ENCODE data around the gene NRCAM.
"Not testable (repeated sequence)": the region's sequence is repeated elsewhere in the genome, so short reads cannot be mapped to it uniquely, and the experiment has no call there.

Gene NRCAM

GRCh38 chr7:108270385-108271015, 185.7 kb downstream of the NRCAM start:
- DNase-seq: no peak

- no peak for DNase-seq
Measured at GRCh38 chr7:108268200-108268820, 187.9 kb downstream of the NRCAM start.

DNA sequence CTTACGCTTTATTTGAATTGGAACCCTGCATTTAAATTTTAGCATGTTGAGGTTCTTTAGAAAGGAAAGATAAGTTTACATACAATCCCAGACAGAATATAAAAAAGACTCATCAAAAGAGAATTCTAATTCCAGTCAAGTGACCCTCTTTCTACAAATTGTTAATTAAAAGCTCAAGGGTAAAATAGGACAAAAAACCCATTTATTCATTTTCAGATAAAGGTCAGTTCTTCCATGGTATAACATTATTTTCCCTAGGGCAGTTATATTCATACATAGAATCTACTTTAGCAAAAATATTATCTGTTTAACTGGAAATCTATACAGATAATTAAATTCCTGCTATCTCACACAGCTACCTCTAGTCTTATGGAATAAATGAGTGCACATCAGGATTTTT, 188.6 kb downstream of the NRCAM start:
- DNase-seq: no peak

DNA sequence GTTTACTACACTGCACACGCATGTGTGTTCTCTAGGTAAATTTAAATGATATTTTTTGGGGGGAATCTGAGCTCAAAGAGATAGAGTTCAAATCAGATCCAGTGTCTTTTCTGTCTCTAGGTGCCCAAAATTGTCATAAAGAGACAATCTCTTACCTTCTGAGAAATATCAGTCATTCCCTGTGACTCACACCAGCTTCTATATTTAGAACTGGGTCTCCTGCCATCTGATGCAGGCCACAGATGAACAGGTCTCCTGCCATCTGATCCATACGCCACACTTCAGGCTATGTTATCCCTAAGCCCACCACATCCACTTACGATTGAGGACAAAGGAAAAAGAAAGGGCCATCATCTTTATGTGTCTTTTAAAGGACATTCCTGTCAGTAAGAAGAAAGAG, 189.7 kb downstream of the NRCAM start:
- DNase-seq: no peak

DNA sequence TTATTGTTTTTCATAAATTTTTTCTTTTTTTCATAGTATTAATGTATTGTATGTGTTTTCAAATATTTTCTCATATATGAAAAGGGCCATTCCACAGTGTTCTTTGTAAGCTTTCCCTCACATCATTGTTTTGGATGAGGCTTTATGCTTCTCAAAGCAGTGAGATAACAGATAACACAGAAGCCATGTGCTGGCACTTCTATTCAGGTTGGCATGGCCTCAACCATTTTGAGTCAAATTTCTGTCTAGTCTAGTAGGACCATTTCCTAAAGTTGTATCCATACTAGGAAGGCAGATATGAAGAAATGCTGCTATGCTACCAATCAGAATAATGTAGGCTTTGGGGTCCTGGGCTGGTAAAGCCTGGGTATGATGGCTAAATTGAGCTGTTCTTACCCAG, 190.2 kb downstream of the NRCAM start:
- DNase-seq: no peak

DNA sequence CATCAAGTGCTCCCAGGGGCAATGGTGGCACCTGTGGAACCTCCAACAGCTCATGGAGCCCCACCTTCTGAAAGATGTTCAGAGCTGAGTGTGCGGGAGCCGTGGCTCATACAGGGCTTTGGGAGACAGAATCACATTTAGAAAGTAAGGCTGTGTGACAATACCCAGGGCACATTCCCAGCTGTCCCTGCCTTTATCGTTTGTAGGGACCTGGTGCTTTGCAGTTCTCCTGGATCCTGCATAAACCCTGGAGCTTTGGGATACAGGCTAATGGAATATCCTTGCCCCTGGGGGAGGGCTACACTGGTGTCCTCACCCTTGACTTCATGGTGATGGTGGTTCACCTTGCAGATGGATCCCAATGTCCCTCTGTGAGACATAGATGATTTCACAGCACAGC, 191.2 kb downstream of the NRCAM start:
- no peak for DNase-seq

- peak; percentile 59 to 85 for DNase-seq
Measured at GRCh38 chr7:108263425-108263824, 192.8 kb downstream of the NRCAM start.

GRCh38 chr7:108261560-108262255, 194.5 kb downstream of the NRCAM start:
- DNase-seq: no peak

DNA sequence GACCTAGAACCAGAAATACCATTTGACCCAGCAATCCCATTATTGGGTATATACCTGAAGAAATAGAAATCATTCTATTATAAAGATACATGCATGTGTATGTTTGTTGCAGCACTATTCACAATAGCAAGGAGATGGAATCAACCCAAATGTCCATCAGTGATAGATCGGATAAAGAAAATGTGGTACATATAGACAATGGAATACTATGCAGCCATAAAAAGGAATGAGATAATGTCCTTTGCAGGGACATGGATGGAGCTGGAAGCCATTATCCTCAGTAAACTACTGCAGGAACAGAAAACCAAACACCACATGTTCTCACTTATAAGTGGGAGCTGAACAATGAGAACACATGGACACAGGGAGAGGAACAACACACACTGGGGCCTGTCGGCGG, 196.8 kb downstream of the NRCAM start:
- DNase-seq: not testable (repeated sequence)

GRCh38 chr7:108257954-108258353, 198.3 kb downstream of the NRCAM start:
- DNase-seq: no peak

- DNase-seq: no peak
Measured at GRCh38 chr7:108254259-108254658, 202.0 kb downstream of the NRCAM start.

- no peak for DNase-seq
Measured at GRCh38 chr7:108253275-108254044, 202.8 kb downstream of the NRCAM start.

- DNase-seq: no peak
Measured at GRCh38 chr7:108252177-108252576, 204.1 kb downstream of the NRCAM start.

GRCh38 chr7:108251700-108252099, 204.5 kb downstream of the NRCAM start:
- DNase-seq: no peak

GRCh38 chr7:108249453-108249852, 206.8 kb downstream of the NRCAM start:
- DNase-seq: no peak

- no peak for DNase-seq
Measured at GRCh38 chr7:108248821-108249220, 207.4 kb downstream of the NRCAM start.

- DNase-seq: no peak
Measured at GRCh38 chr7:108248418-108248817, 207.8 kb downstream of the NRCAM start.

- no peak for DNase-seq
Measured at GRCh38 chr7:108247614-108248013, 208.6 kb downstream of the NRCAM start.

GRCh38 chr7:108246227-108246837, 209.9 kb downstream of the NRCAM start:
- no peak for DNase-seq

- DNase-seq: no peak
Measured at GRCh38 chr7:108245523-108246226, 210.6 kb downstream of the NRCAM start.

GRCh38 chr7:108244110-108244509, 212.1 kb downstream of the NRCAM start:
- DNase-seq: no peak

GRCh38 chr7:108239501-108240225, 216.6 kb downstream of the NRCAM start:
- peak; percentile 42 to 62 for DNase-seq
